Measurements from ENCODE around the gene SEPSECS. TPM values are rescaled to one million over a fixed set of nuclear protein-coding genes. Genes with fewer than 3 reads are reported as not detected.

The SEPSECS gene
- total and polyA plus RNA-seq, 4 donors = 3.3 to 9.4 (median 5.5) TPM

GRCh38 chr4:25178838-25179261, 18.6 kb upstream of the SEPSECS start:
- H3K36me3 ChIP-seq (ENCODE audit: control insufficient read depth in 1 of 2, insufficient read depth in 2 of 2, low read length in 1 of 2) = no peaks in the 10 kb centered on the region
- intact Hi-C loops (cut with DNase I) = loop anchor here in 1 of 2 donors (10.0 kb wide), 1 partner anchor 136 kb away; the partner anchor contains the start of gene ZCCHC4
- WGBS, 2 donors = 75 to 89% methylated on average over 3 of the region's 3 CpGs
- no peak overlapping the region for H3K4me3 ChIP-seq (ENCODE audit: low read length in 2 of 2)
- DNase-seq (no peak), ATAC-seq (ENCODE audit: low FRiP score) (no peak)
- H3K9me3 ChIP-seq (ENCODE audit: control insufficient read depth, low read length) = no peaks in the 10 kb centered on the region
- H3K27me3 ChIP-seq (ENCODE audit: control insufficient read depth in 1 of 2, insufficient read depth in 2 of 2, low read length in 1 of 2) = no peaks in the 10 kb centered on the region
- no peaks in the 10 kb centered on the region for H3K4me1 ChIP-seq (ENCODE audit: control insufficient read depth in 1 of 2, insufficient read depth in 2 of 2, low read length in 2 of 2)
- no peak overlapping the region for H3K27ac ChIP-seq (ENCODE audit: low read depth in 1 of 2, low read length in 2 of 2)

- Histone ChIP-seq H3K36me3 (ENCODE audit: control insufficient read depth in 1 of 2, insufficient read depth in 2 of 2, low read length in 1 of 2) (no peaks in the 10 kb centered on the region), H3K27me3 (ENCODE audit: control insufficient read depth in 1 of 2, insufficient read depth in 2 of 2, low read length in 1 of 2) (no peaks in the 10 kb centered on the region), H3K4me3 (ENCODE audit: low read length in 2 of 2) (no peak overlapping the region), H3K27ac (ENCODE audit: low read depth in 1 of 2, low read length in 2 of 2) (no peak overlapping the region), H3K4me1 (ENCODE audit: control insufficient read depth in 1 of 2, insufficient read depth in 2 of 2, low read length in 2 of 2) (peaks cover 0 to 2% of the 10 kb centered on the region in 2 donors), H3K9me3 (ENCODE audit: control insufficient read depth, low read length) (no peaks in the 10 kb centered on the region)
- DNase-seq (no peak), ATAC-seq (ENCODE audit: low FRiP score) (no peak)
- intact Hi-C loops (cut with DNase I) = loop anchor here in 1 of 2 donors (10.0 kb wide), 1 partner anchor 138 kb away; the partner anchor contains the start of gene ZCCHC4
- 56 to 71% methylated on average over 2 of the region's 2 CpGs for WGBS, 2 donors
These were observed 16.9 kb upstream of the SEPSECS start for GRCh38 chr4:25177147-25177546.

- intact Hi-C loops (cut with DNase I) = loop anchor here (5.0 to 10.0 kb wide), 2 partner anchors 58 to 140 kb away; partner anchors contain the start of genes PI4K2B (in 1 of the 2) and ZCCHC4 (in 1 of the 2)
- 88 to 90% methylated on average over 3 of the region's 3 CpGs for WGBS, 2 donors
- no peaks in the 10 kb centered on the region for H3K9me3 ChIP-seq (ENCODE audit: control insufficient read depth, low read length)
- no peak overlapping the region for H3K27ac ChIP-seq (ENCODE audit: low read depth in 1 of 2, low read length in 2 of 2)
- H3K4me3 ChIP-seq (ENCODE audit: low read length in 2 of 2) = no peak overlapping the region
- H3K4me1 ChIP-seq (ENCODE audit: control insufficient read depth in 1 of 2, insufficient read depth in 2 of 2, low read length in 2 of 2) = peaks cover 0 to 2% of the 10 kb centered on the region in 2 donors
- no peaks in the 10 kb centered on the region for H3K27me3 ChIP-seq (ENCODE audit: control insufficient read depth in 1 of 2, insufficient read depth in 2 of 2, low read length in 1 of 2)
- no peaks in the 10 kb centered on the region for H3K36me3 ChIP-seq (ENCODE audit: control insufficient read depth in 1 of 2, insufficient read depth in 2 of 2, low read length in 1 of 2)
- ATAC-seq (ENCODE audit: low FRiP score) (no peak), DNase-seq (no peak)
These were observed 14.4 kb upstream of the SEPSECS start for GRCh38 chr4:25174674-25175073.

- H3K4me1 ChIP-seq (ENCODE audit: control insufficient read depth in 1 of 2, insufficient read depth in 2 of 2, low read length in 2 of 2) = peaks cover 0 to 2% of the 10 kb centered on the region in 2 donors
- no peak overlapping the region for H3K4me3 ChIP-seq (ENCODE audit: low read length in 2 of 2)
- ATAC-seq (ENCODE audit: low FRiP score) = peak; percentile 90
- H3K36me3 ChIP-seq (ENCODE audit: control insufficient read depth in 1 of 2, insufficient read depth in 2 of 2, low read length in 1 of 2) = no peaks in the 10 kb centered on the region
- no peaks in the 10 kb centered on the region for H3K9me3 ChIP-seq (ENCODE audit: control insufficient read depth, low read length)
- intact Hi-C loops (cut with DNase I) = loop anchor here (2.0 to 10.0 kb wide), 3 partner anchors 59 to 142 kb away; partner anchors contain the start of genes PI4K2B (in 2 of the 2) and ZCCHC4 (in 1 of the 2)
- WGBS, 2 donors = 39 to 45% methylated on average over 3 of the region's 3 CpGs
- H3K27me3 ChIP-seq (ENCODE audit: control insufficient read depth in 1 of 2, insufficient read depth in 2 of 2, low read length in 1 of 2) = no peaks in the 10 kb centered on the region
- H3K27ac ChIP-seq (ENCODE audit: low read depth in 1 of 2, low read length in 2 of 2) = peak overlapping the region; percentile 33 to 53
- peak in 1 of 2 donors; percentile 62 for DNase-seq
These were observed 13.0 kb upstream of the SEPSECS start for GRCh38 chr4:25172961-25173915.

DNA sequence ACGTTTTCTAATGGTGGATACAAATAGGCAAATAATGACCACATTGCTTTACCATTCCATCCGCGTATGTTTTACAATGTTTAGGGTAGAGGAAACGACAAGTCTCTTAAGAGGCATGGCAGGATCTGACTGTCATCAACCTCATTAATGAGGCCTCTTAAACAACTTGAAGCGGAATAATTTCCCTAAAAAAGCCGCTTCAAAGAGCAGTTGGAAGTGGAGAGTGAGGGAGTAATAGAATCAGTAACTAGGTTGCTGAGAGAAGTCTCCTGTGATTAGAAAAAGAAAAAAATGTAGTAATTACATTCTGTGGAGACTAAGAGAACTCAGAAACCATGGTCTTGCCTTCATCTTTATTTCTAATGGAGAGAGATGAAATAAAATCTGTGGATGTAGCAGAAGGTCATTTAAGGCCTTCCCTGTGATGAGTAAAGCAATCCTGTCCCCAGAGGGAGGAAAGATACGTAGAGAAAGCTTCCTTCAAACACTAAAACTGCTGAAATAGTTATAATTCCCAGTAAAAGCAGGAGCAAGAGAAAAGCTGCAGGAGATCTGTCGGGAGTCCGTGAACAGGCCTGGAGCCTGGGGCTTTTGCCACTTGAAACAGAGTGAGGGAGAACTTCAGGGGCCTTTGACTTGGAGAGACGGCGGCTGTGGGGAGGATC, 11.1 kb upstream of the SEPSECS start:
- Histone ChIP-seq H3K4me3 (ENCODE audit: low read length in 2 of 2) (no peak overlapping the region), H3K36me3 (ENCODE audit: control insufficient read depth in 1 of 2, insufficient read depth in 2 of 2, low read length in 1 of 2) (no peaks in the 10 kb centered on the region), H3K27ac (ENCODE audit: low read depth in 1 of 2, low read length in 2 of 2) (no peak overlapping the region), H3K9me3 (ENCODE audit: control insufficient read depth, low read length) (no peaks in the 10 kb centered on the region), H3K4me1 (ENCODE audit: control insufficient read depth in 1 of 2, insufficient read depth in 2 of 2, low read length in 2 of 2) (peaks cover 0 to 2% of the 10 kb centered on the region in 2 donors), H3K27me3 (ENCODE audit: control insufficient read depth in 1 of 2, insufficient read depth in 2 of 2, low read length in 1 of 2) (no peaks in the 10 kb centered on the region)
- no peak for ATAC-seq (ENCODE audit: low FRiP score)
- intact Hi-C loops (cut with DNase I) = loop anchor here (5.0 to 10.0 kb wide), 2 partner anchors 61 to 143 kb away; partner anchors contain the start of genes PI4K2B (in 1 of the 2) and ZCCHC4 (in 1 of the 2)
- WGBS, 2 donors = 86 to 90% methylated on average over 11 of the region's 11 CpGs
- no peak for DNase-seq

DNA sequence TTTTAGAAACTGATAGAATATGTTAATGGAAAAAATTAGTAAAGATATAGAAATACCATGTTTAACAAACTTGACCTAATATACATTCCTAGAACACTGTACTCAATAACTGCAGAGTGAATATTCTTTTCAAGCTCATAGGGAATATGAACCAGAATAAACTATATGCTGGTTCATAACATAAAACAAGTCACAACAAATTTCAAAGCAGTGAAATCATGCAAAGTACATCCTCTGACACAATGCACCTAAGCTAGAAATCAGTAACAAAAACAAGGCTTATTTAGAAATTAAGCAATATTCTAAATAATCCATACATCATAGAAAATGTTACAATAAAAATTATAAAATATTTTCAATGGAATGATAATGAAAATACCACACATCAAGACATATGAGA, 9.2 kb upstream of the SEPSECS start:
- Histone ChIP-seq H3K9me3 (ENCODE audit: control insufficient read depth, low read length) (no peaks in the 10 kb centered on the region), H3K27me3 (ENCODE audit: control insufficient read depth in 1 of 2, insufficient read depth in 2 of 2, low read length in 1 of 2) (no peaks in the 10 kb centered on the region), H3K27ac (ENCODE audit: low read depth in 1 of 2, low read length in 2 of 2) (no peak overlapping the region), H3K4me1 (ENCODE audit: control insufficient read depth in 1 of 2, insufficient read depth in 2 of 2, low read length in 2 of 2) (peaks cover 0 to 2% of the 10 kb centered on the region in 2 donors), H3K4me3 (ENCODE audit: low read length in 2 of 2) (no peak overlapping the region), H3K36me3 (ENCODE audit: control insufficient read depth in 1 of 2, insufficient read depth in 2 of 2, low read length in 1 of 2) (no peaks in the 10 kb centered on the region)
- no peak for ATAC-seq (ENCODE audit: low FRiP score)
- no peak for DNase-seq
- intact Hi-C loops (cut with DNase I) = loop anchor here in 1 of 2 donors (10.0 kb wide), 1 partner anchor 145 kb away; the partner anchor contains the start of gene ZCCHC4

DNA sequence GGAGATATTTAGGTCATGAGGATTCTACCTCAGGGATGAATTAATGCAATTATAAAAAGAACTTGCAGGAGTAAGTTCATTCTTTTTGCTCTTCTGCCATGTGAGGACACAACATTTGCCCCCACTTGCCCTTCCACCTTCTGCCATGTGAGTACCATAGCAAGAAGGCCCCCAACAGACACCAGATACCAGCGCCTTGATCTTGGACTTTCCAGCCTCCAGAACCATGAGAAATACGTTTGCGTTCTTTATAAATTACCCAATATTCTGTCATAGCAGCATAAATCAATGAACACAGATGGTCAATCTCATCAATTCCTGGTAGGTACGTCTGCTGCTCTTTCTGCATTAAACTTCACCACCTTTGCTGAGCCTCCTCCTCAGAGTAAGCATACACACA, 5.7 kb upstream of the SEPSECS start:
- ATAC-seq (ENCODE audit: low FRiP score) = no peak
- H3K9me3 ChIP-seq (ENCODE audit: control insufficient read depth, low read length) = no peaks in the 10 kb centered on the region
- H3K4me1 ChIP-seq (ENCODE audit: control insufficient read depth in 1 of 2, insufficient read depth in 2 of 2, low read length in 2 of 2) = no peaks in the 10 kb centered on the region
- H3K27me3 ChIP-seq (ENCODE audit: control insufficient read depth in 1 of 2, insufficient read depth in 2 of 2, low read length in 1 of 2) = no peaks in the 10 kb centered on the region
- intact Hi-C loops (cut with DNase I) = loop anchor here in 1 of 2 donors (10.0 kb wide), 1 partner anchor 149 kb away; the partner anchor contains the start of gene ZCCHC4
- H3K27ac ChIP-seq (ENCODE audit: low read depth in 1 of 2, low read length in 2 of 2) = no peak overlapping the region
- H3K4me3 ChIP-seq (ENCODE audit: low read length in 2 of 2) = no peak overlapping the region
- no peak for DNase-seq
- 93 to 96% methylated on average over 4 of the region's 4 CpGs for WGBS, 2 donors
- H3K36me3 ChIP-seq (ENCODE audit: control insufficient read depth in 1 of 2, insufficient read depth in 2 of 2, low read length in 1 of 2) = no peaks in the 10 kb centered on the region

DNA sequence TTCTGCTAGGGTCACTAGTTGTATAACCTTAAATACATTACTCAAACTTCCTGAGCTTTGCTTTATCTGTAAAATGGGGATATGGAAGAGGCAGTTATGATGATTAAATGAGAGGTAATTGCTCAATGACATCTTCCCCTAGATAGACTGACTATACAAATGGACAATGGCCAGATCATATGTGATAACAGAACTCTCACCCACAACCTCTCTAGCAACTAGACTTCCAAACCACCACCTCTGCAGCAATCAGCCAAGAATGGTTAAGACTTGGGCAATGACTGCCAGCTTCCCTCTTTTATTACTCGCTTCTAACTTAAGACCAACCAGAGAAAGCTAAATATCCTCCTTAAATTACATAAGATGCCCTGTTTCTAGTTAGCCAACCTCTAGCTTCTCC, 2.9 kb upstream of the SEPSECS start:
- ATAC-seq (ENCODE audit: low FRiP score) (no peak), DNase-seq (no peak)
- Histone ChIP-seq H3K9me3 (ENCODE audit: control insufficient read depth, low read length) (no peaks in the 10 kb centered on the region), H3K4me1 (ENCODE audit: control insufficient read depth in 1 of 2, insufficient read depth in 2 of 2, low read length in 2 of 2) (no peaks in the 10 kb centered on the region), H3K36me3 (ENCODE audit: control insufficient read depth in 1 of 2, insufficient read depth in 2 of 2, low read length in 1 of 2) (no peaks in the 10 kb centered on the region), H3K27ac (ENCODE audit: low read depth in 1 of 2, low read length in 2 of 2) (no peak overlapping the region), H3K27me3 (ENCODE audit: control insufficient read depth in 1 of 2, insufficient read depth in 2 of 2, low read length in 1 of 2) (no peaks in the 10 kb centered on the region), H3K4me3 (ENCODE audit: low read length in 2 of 2) (no peak overlapping the region)
- intact Hi-C loops (cut with DNase I) = loop anchor here in 1 of 2 donors (10.0 kb wide), 1 partner anchor 152 kb away; the partner anchor contains the start of gene ZCCHC4
- WGBS, 2 donors = 95 to 100% methylated on average over 1 of the region's 1 CpG

All from aorta (tissue), 5 donors.